ENCODE measurements around the gene AP1B1.

DNA sequence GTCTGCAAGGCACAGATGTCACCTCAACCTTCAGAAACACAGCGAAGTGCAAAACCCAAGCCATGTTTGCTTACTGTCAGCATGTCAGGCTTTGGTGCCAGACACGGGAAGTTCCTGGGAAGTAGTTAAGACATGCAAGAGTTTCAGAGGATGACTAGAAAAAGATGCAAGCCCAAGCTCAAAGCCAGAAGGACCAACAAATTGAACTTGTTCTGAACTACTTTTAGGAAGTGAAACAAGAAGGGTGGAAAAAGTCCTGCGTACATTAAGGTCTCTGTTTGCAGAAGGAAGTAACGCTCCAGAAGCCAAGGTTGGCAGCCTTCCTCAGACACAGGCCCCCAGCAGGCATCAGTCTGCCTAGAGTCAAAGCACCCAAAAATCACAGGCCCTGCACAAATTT lies 2.6 kb downstream of the AP1B1 start:
- TF ChIP-seq, protein P1, sequence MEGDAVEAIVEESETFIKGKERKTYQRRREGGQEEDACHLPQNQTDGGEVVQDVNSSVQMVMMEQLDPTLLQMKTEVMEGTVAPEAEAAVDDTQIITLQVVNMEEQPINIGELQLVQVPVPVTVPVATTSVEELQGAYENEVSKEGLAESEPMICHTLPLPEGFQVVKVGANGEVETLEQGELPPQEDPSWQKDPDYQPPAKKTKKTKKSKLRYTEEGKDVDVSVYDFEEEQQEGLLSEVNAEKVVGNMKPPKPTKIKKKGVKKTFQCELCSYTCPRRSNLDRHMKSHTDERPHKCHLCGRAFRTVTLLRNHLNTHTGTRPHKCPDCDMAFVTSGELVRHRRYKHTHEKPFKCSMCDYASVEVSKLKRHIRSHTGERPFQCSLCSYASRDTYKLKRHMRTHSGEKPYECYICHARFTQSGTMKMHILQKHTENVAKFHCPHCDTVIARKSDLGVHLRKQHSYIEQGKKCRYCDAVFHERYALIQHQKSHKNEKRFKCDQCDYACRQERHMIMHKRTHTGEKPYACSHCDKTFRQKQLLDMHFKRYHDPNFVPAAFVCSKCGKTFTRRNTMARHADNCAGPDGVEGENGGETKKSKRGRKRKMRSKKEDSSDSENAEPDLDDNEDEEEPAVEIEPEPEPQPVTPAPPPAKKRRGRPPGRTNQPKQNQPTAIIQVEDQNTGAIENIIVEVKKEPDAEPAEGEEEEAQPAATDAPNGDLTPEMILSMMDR (IDR thresholded peaks at IDR 0.05): no peak
- no peak for TF ChIP-seq POLR2A (IDR thresholded peaks at IDR 0.05)
